GM18511 (cell line): Measurements from ENCODE around the gene GNB2.

Experiments
- ATAC-seq: cut with Tn5 transposase; IDR thresholded peaks from one replicate; pipeline ENCODE4 v1.9.1; 2021; ENCODE audit warnings: mild to moderate bottlenecking, moderate library complexity; ENCODE audit not compliant: unreplicated experiment

The GNB2 gene

GRCh38 chr7:100673302-100673941 is at the start of gene GNB2:
Gene GNB2, plus strand, starts transcription at chr7:100673740. Its CDS starts 2,526 bp downstream, at chr7:100676266.
- peak; percentile 65 for ATAC-seq

DNA sequence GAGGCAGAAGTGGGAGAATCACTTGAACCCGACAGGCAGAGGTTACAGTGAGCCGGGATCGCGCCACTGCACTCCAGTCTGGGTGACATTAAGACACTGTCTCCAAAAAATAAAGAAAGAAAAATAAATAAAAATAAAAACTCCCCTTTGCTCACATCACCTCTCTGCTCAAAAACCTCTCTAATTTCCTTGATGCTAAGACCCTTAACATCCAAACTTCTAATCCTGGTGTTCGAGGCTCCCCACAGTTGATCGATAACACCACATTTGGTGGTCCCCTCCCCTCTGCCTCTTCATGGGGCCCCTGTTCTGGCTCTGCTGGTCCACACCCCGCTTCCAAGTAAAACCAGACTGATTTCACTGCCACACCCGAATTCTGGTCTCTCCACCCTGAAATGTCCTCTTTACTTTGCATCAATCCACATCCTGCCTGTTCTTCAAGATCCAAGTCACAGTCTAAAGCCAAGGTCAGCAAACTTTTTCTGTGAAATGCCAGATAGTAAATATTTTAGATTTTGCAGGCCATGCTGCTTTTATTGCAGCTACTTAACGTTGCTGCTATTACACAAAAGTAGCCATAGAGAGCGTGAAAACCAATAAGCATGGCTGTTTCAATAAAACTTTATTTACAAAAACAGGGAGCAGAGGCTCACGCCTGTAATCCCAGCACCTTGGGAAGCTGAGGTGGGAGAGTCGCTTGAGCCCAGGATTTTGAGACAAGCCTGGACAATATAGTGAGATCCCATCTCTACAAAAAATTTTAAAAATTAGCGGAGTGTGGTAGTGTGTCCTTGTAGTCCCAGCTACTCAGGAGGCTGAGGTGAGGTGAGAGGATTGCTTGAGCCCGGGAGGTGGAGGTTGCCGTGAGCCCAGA is 49.4 kb upstream of the GNB2 start:
- ATAC-seq, result no peak

GRCh38 chr7:100626055-100626454 is 47.5 kb upstream of the GNB2 start:
- no peak for ATAC-seq

DNA sequence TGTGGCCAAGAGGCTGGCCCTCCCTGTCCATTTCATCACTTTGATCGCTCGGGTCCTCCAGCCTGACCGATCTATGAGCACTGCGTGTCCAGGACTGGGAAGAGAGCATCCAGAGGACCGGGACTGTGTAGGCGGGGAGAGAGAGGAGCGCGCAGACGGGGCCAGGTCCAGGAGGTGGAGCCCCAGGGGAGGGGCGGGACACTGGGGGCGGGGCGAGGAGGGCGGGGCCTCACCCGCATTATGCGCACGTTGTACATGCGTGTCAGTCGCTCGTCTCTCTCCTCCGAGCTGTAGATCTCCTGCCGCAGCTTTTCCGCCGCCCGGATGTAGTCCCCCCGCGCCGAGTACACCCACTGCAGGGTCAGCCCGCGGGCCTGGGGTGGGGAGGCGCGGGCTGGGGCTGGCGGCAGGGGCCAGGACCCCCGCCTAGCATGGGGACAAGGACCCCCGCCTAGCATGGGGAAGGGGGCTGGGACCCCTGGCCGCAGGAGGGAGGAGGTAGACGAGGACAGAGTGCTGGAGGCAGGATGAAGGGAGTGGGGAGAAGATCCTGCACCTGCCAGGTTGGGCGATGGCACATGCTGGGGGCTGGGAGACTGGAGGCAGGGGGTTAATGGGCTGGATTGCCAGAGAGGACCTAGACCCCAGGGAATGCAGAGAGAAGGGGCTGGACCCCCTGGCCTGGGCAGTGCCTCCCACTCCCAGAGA is 46.9 kb upstream of the GNB2 start:
- peak; percentile 78 for ATAC-seq

GRCh38 chr7:100627238-100627549 is 46.3 kb upstream of the GNB2 start:
- no peak for ATAC-seq

DNA sequence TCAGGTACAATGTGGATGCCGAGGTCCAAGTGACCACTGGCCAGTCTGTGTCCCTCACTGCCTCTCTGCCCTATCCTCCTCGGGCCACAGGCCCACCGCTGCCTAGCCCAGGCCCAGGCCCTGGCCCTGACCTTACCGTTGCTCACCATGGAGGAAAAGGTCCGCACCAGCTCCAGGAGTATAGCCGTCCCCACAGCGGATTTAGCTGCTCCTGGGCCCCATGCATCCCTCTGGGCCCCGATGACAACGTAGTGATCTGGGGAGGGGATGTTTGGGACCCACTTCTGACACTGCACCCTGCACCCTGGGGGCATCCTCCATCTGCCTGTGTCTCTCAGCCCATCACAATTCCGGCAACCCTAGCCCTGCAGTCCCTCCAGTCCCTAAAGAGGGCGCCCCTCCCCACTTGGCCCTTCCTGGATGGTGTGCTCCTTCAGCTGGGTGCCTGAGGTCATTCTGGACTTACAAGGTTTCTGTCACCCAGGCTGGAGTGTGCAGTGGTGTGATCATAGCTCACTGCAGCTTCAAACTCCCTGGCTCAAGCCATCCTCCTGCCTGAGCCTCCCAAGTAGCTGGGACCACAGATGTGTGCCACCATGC is 44.3 kb upstream of the GNB2 start:
- ATAC-seq, result no peak

DNA sequence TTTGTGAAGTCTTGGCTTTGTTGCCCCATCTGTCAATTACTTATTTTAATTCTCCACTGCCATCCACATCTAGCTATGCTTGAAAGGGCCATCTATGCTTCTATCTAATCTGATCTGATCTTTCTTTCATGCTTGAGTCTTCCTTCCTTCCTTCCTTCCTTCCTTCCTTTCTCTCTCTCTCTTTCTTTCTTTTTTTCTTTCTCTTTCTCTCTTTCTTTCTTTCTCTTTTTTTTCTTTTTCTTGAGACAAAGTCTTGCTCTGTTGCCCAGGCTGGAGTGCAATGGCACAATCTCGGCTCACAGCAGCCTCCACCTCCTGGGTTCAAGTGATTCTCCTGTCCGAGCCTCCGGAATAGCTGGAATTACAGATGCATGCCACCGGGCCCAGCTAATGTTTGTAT is 43.5 kb upstream of the GNB2 start:
- ATAC-seq, result no peak

- no peak for ATAC-seq
Measured at GRCh38 chr7:100632951-100633717, 40.4 kb upstream of the GNB2 start.

- no peak for ATAC-seq
Measured at GRCh38 chr7:100639995-100640516, 33.5 kb upstream of the GNB2 start.

DNA sequence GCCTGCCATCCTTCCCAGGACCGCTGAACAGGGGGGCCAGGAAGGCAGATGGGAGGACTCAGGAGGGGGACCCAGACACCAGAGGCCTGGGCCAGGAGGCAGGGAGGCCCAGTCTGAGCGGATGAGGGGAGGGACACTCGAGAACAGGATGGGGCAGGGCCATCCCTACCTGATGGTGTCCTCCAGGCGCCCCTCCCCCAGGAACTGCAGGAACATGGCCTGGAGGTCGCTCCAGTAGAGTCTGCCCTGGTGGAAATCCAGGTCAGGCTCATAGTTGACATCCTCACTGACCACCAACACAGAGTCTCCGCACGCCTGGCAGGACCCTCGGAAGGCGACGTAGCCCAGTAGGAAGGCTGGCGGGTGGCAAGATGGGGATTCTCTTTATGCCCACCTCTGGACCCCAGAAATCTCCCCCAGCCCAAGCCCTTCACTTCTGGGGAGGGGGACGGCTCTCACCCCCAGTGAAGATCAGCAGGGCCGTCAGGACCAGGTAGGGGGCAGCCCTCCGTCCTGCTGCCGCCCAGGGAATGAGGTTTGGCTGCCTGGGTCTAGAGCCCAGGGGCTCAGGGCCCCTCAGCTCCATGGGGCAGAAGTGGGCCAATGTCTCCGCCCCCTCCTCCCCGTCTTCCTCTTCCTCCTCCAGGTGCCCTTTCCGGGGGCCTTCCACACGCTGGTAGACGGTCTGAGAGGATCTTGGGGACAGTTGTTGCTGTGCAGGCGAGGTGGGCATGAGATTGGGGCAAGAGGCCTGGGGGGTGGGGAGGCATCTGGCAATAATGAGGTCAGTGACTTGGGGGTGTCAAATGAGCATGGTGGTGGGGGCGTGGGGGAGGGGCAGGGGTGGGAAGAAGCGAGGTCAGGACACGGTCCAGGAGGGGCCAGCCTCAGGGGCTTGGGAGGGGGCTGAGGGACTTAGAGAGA is 32.8 kb upstream of the GNB2 start:
- ATAC-seq, result no peak

GRCh38 chr7:100641463-100641859 is 32.1 kb upstream of the GNB2 start, which contains the start of gene TFR2:
Gene TFR2, minus strand, starts transcription at chr7:100641552. Its CDS starts 43 bp downstream, at chr7:100641509.
- ATAC-seq, result no peak

DNA sequence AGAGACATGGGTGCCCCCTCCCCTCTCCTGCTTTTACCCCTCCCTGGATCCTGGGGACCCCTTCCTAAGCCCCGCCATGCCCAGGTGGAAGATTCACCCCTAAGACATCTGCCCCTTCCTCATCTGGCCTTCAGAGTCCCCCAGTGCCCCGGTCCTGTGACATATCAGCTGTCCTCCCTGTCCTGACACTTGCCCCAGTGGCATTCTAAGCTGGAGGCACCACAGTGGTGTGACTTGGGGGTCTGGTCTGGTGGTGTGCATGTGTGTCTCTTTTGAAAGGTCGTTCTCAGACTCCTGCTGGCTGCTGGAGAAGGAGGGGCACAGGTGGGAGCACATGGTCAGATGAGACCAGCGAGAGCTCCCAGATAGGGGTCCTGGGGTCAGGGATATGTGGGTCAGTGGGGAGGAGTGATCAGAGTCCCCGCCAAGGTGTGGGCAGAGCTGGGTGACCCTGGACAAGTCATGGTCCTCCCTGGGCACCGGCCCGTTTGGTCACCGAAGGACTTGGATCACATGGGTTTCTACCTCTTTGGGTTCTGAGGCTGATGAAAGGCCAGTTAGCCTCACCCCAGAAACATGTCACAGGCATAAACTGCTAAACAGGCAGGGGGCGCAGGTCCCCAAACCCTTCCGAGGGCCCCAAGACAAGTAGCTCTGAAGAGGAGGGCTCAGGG is 31.5 kb upstream of the GNB2 start:
- no peak for ATAC-seq

DNA sequence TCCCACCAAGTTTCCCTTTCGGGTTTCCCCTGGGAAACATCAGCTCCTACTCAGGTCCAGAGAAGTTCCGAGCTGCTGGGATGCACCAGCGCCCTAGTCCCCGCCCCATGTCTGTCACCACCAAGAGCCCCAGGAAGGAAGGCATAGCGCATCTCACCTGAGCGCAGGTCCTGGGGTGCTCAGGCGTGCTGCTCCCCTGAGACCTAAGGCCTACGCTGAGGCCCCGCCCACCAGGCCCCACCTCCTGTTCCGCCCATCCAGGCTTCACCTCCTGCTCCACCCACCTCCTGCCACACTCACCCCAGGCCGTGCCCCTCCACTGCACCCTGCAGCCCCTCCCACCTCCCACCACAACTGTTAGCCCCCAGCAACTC is 31.0 kb upstream of the GNB2 start:
- ATAC-seq, result peak; percentile 59

GRCh38 chr7:100649826-100650565 is 23.5 kb upstream of the GNB2 start:
- no peak for ATAC-seq

- no peak for ATAC-seq
Measured at GRCh38 chr7:100654908-100655831, 18.4 kb upstream of the GNB2 start.

- no peak for ATAC-seq
Measured at GRCh38 chr7:100655908-100656674, 17.4 kb upstream of the GNB2 start, which contains the start of gene ACTL6B. Gene ACTL6B, minus strand, starts transcription at chr7:100656448. Its CDS starts 94 bp downstream, at chr7:100656354.
